ENCODE results near the gene SERTM1.

Gene SERTM1

DNA sequence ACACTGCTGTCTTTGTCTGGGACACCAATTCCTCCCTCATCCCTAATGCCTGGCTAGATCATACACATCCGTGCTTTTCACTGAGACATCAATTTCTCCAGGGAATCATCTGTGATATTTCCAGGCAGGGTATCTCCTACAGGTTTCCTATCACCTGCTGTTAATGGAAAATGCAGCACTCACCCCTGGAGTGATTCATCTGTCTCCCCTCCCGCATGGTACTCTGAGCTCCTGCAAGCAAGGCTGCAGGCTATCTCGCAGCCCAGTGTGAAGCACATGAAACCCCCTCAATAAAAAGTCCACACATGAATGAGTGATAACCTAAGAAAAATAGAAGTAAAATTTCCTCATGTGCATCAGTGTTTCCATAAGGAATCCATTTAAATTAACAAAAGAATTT is 38.5 kb downstream of the SERTM1 start:
- DNase-seq (ENCODE audit: low read depth): no peak

DNA sequence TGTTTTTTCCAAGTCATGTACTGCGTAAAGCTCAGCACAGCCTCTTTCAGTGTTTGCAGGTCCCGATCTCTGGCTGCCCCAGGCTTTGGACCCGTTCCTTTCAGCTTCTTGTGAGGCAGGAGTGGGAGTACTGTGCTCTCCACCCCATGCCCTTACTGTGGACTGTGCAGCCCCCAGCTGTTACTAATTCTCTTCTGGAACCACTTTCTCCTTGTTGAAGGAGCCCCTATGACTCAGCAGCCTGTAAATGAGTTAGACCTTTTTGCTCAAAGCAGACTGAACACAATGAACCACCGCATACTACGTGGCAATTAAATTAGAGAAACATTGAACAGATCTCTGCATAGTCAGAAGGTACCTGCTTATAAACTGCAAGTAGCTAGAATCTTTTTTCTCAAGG is 39.0 kb downstream of the SERTM1 start:
- no peak for DNase-seq (ENCODE audit: low read depth)

DNA sequence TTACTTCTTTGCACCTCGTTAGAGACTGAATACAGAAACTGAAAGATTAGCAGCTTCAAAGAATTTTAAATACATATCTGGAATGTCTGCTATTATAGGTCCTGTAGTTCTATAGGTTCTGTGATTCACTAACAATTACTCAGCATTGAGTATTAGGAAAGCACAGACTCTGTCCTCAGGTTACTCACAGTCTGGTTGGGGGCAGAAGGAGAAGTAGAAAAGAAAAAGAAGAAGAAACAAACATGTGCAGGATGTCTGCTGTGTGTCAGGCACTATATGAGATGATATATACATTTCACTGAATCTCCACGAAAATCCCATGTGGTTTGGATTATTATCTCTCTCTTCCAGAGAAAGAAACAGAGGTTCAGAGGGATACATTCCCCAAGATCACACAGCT is 40.1 kb downstream of the SERTM1 start:
- no peak for DNase-seq (ENCODE audit: low read depth)

DNA sequence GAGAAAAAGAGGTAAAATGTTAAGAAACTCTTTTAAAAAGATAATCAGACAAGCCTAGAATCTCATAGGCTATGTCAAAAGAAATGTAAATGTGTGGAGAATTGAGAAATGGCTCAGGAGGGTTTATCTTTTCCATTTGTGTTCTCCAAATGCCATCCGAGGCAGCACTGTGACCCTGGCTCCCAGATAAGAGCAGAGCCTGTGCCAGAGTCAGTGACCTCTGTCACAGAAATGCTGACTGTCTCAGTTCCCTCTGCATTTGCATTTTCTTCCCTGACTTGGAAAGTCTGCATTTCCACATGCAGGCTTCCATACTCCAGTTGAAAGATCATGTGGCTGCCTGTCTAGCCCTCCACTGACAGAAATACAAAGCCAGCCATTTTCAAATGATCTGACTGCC is 42.0 kb downstream of the SERTM1 start:
- DNase-seq (ENCODE audit: low read depth): no peak

DNA sequence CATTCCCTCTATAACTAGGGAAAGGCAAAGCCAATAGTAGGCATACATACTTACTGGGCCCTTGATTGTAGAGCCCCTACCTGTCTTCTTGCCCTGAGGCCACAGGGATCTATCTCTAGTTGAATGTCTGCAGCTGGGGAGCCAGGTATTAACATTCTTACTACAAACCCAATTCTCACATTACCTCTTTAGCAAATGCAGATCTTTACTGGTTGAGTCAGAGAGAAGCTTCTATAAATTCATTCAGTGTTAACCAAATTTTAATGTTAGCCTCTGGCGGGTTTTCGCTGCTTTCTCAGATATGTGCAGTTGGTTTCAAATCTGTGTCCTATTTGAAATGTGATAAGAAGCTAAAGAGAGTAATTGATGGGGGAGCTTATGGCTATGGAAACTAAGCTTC is 43.2 kb downstream of the SERTM1 start:
- DNase-seq (ENCODE audit: low read depth): no peak

DNA sequence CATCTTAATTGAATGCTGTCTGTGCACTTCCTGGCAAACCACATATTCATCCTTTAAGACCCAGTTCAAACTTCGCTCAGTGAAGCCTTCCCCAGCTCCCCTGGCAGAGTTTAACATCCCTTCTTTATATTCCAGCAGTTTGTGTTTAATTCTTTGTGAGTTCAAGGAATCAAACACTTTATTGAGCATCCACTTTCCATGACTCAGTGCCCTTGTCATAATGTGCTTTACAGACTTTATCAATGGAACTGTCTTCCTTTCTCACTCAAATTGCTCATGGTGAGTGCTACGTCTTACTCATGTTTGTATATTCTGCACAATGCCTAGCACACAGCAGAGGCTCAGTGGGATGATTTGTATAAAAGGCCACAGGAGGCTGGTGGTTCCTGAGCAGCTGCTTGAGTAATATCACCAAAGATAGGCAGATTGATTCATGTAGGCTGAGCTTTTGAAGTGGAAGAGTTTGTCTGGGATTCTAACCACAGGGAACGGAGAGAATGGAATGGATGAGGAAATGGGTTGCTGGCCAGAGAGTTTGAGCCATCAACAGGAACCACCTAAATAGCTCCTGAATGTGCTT is 44.2 kb downstream of the SERTM1 start:
- no peak for DNase-seq (ENCODE audit: low read depth)

DNA sequence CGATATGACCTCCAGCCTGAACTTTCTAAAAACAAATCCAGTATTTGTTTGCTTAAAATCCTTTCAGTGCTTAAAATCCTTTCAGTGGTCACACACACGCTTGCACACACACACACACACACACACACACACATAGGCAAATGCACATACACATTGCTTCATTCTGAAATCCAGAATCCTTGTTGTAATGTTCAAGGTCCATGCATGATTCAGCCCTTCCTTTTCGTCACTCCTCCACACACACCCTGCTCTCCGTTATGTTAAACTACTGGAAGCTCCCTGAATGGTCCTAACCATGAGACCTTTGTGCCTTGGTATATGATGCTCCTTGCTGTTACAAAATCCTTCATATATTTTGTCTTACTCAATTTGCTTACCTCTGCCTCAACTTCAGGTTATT is 44.9 kb downstream of the SERTM1 start:
- no peak for DNase-seq (ENCODE audit: low read depth)

DNA sequence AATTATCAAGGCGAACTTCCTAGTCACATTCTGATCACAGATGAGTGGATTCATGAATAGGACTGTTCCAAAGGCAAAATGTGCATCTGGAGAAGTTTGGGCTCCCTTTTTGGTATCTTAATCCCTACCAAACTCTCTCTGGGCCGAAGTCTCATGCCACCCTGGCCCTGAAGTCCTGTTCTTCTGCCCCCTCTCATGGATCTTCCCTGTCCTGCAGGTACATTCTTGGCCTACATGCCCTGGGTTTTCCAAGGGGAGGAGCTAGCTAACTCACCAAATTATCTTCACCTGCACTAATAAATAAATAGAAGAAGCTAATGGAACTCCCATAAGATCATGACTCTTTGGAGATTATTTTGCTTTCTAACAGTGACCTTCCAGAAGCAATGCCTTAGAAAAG is 50.3 kb downstream of the SERTM1 start:
- DNase-seq (ENCODE audit: low read depth): no peak

DNA sequence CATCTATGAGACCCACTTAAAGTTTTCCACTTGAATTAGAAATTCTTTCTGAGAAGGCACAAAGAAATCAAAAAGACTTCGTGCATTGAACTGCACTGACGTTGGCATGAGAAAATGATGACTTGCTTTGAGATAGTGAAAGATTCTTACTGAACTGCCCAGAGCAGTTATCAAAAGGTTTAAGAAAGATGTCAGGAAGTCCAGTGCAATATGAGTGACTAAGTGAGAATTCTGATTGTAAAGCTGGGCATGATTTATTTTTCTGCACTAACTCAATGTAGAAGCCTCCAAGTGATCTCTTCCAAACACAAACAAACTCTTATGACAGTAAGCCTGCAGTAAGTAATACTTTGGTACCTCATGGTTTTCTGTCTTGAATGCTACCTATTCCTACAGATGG is 52.1 kb downstream of the SERTM1 start:
- no peak for DNase-seq (ENCODE audit: low read depth)

DNA sequence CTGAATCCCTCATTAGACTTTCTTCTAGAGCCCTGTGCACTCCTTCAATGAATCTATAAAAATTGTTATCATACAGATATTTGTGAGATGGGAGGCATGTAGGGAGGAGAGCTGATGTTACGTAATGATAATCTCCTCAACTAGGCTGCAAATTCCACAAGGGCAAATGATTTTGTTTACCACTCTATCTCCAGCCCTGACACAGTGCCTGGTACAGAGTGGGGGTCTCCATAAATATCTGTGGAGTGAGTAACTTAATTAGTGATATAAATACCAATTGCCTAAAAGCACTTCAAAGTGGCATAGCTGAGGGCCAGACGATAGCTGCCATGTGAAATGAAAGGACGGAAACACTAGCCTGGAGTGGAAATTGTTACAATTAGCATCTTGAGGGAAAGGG is 54.2 kb downstream of the SERTM1 start:
- no peak for DNase-seq (ENCODE audit: low read depth)

DNA sequence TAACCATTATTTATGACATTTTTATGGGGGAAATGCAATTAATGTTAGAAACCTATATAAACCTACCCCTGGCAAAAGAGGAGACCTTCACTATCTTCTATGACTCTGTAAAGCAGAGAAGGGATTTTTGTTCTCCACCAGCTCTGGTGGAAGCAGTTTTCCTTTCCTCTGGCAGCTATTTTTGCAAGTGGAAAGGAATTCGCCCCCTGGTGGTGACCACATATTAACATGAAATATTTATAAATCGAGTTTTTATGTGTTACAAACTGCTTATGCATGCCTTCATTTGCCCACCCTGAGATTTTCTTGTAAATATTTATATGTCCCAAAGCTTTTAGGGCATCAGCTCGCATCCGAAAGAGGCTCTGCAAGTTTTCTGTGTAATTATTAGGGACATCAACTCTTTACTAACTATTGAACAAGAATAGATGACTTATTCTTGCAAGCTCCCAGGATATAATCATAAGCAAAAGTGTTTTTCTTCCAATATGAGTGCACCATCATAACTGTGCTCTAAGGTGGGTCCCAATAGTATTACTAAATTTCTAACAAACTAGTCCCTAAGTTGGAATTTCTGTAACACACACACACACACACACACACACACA is 62.4 kb downstream of the SERTM1 start:
- DNase-seq (ENCODE audit: low read depth): peak; percentile 10

DNA sequence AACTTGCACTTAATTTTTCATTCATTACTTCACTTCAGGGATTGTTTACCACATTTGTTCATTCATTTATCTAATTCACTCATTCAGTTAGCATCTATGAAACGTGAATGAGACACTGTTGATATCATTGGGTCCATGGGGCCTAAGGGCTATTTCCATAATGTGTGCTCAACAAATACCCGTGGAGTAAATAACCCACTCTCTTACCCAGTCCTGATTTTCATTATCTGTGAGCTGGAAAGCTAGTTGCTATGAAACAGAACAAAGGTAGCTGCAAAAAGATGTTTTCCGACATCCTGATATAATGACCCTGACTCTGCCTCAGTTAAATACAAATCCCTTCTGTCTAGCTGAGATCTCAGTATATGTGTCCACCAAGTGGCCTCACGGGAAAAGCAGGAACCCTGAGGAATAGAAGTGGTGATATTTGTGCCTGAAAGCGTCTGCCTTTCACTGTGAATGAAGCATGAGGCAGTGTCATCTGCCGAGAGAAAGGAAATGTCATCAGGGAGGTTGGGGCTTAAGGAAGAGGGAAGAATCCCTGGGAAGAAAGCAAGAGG is 63.8 kb downstream of the SERTM1 start:
- no peak for DNase-seq (ENCODE audit: low read depth)

DNA sequence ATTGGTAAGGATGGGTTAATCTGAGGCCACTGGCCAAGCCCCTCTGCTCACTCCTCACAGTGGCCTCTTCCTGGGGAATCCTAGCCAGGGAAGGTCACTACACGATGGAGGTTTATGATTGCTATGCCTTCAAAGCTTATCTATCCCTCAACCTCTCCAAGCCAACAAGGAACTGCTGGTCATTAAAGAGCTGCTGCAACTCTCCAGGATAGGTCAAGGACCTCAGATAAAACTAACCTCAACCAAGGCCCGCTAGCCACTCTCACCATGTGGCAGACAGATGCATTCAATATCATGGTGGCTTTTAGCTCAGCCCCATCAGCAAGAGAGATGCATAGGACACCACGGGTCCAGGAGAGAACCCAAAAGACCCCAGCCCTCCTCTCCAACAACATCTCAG is 71.6 kb downstream of the SERTM1 start:
- DNase-seq (ENCODE audit: low read depth): no peak

DNA sequence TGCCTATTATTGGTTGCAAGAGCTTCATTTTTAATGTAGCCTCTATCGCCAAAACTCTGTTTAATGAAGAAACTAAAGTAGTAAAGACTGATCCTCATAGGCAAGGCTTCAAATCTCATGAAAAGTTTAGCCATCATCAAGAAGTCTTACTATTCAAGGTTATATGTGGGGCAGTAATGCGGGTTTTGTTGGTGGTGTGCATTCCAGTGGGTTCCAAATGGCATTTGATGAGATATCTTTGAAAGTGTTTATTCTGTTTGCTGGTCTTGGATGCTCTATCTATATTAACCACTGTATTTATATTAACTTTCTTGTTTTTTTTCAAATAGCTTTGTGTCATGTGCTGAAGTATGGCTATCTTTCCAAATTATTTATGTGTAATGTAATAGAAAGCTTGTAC is 72.2 kb downstream of the SERTM1 start:
- no peak for DNase-seq (ENCODE audit: low read depth)
